Stimulated activated CD4-positive, alpha-beta T cell treated with anti-CD3 and anti-CD28 coated beads, Interleukin-4, amount 100 ng/mL, for 4 hours (primary cell): ENCODE measurements around the gene CCDC102A.
A peak's percentile ranks its signal among the peaks of the same experiment; 100 is the strongest.

ENCODE experiments used
- DNase-seq, 2 experiments: peaks; one replicate each; pipeline ENCODE4 v3.0.0-alpha.2; 2020

Gene CCDC102A

GRCh38 chr16:57476546-57477410, 59.6 kb downstream of the CCDC102A start:
- no peak for DNase-seq

- DNase-seq, result peak; percentile 58 to 61
Observed at GRCh38 chr16:57475711-57476339, 60.5 kb downstream of the CCDC102A start.

GRCh38 chr16:57474671-57475661, 61.4 kb downstream of the CCDC102A start:
- no peak for DNase-seq

GRCh38 chr16:57473906-57474305, 62.5 kb downstream of the CCDC102A start:
- DNase-seq, result no peak

GRCh38 chr16:57473176-57473840, 63.1 kb downstream of the CCDC102A start:
- DNase-seq, result no peak

GRCh38 chr16:57472665-57473060, 63.7 kb downstream of the CCDC102A start:
- DNase-seq, result no peak

- DNase-seq, result no peak
Observed at GRCh38 chr16:57471852-57472664, 64.3 kb downstream of the CCDC102A start.

- no peak for DNase-seq
Observed at GRCh38 chr16:57471209-57471608, 65.2 kb downstream of the CCDC102A start.

GRCh38 chr16:57470711-57471110, 65.7 kb downstream of the CCDC102A start:
- DNase-seq, result no peak

GRCh38 chr16:57469917-57470470, 66.4 kb downstream of the CCDC102A start:
- no peak for DNase-seq

- DNase-seq, result no peak
Observed at GRCh38 chr16:57469046-57469445, 67.3 kb downstream of the CCDC102A start.

- DNase-seq, result no peak
Observed at GRCh38 chr16:57468346-57468745, 68.0 kb downstream of the CCDC102A start.

- DNase-seq, result no peak
Observed at GRCh38 chr16:57464523-57464922, 71.8 kb downstream of the CCDC102A start.

GRCh38 chr16:57462978-57463362, 73.4 kb downstream of the CCDC102A start:
- peak in 1 of 2 experiments; percentile 10 for DNase-seq

GRCh38 chr16:57462209-57462977, 74.0 kb downstream of the CCDC102A start, which contains the start of gene POLR2C:
POLR2C (plus strand) TSS chr16:57462679; CDS start chr16:57462725, 46 bp downstream.
- DNase-seq, result peak; percentile 86 to 93
